ENCODE results near the gene REST. TPM values are rescaled to one million over a fixed set of nuclear protein-coding genes. Genes with fewer than 3 reads are reported as not detected.
A peak's percentile ranks its signal among the peaks of the same experiment; 100 is the strongest.

The REST gene
- total and polyA plus RNA-seq, 2 of the 8 experiments (the other 6 are each of a cell fraction or from before 2014, with no cell fraction given): 10.2 to 66.3 TPM

- H2AFZ ChIP-seq (ENCODE audit: low read length): peak within 1 kb of the TSS; percentile 63; the same call in 1 of the 2 replicates
- no peaks in the 10 kb centered on the region; a peak in 1 of 7 replicates for H3K27me3 ChIP-seq (replicated peaks in 1 of 4; ENCODE audit: control insufficient read depth in 3 of 4, extremely low read depth in 1 of 4, insufficient read depth in 3 of 4, low read length in 3 of 4)
- peak within 1 kb of the TSS; percentile 40 for H3K27ac ChIP-seq (ENCODE audit: low read depth, low read length)
- peaks cover 0 to 4% (median 0%) of the 10 kb centered on the region in 4 experiments; a peak in 3 of 7 replicates for H3K4me1 ChIP-seq (replicated peaks in 1 of 4; ENCODE audit: control insufficient read depth in 3 of 4, insufficient read depth in 4 of 4, low read length in 3 of 4)
- POLR2A ChIA-PET (ENCODE audit: partially characterized antibody): interaction anchor here (0.6 to 4.6 kb wide), 22 partner anchors 11 to 541 kb away, joined by 3 to 55 read pairs (median 6); partner anchors contain the start of genes PAICS, PPAT and REST
- peak within 1 kb of the TSS; percentile 71 to 87 (median 82) for H3K9ac ChIP-seq (replicated peaks in 1 of 4; ENCODE audit: extremely low read depth in 1 of 4, low read depth in 3 of 4, low read length in 3 of 4)
- H3K4me3 ChIP-seq (ENCODE audit: extremely low read depth in 1 of 4, insufficient read depth in 2 of 4, low read depth in 3 of 4, low read length in 4 of 4): peak within 1 kb of the TSS; percentile 85 to 92 (median 90)
- peaks cover 18% of the 10 kb centered on the region for H3K23me2 ChIP-seq (ENCODE audit: low read depth, low read length)
- 2% methylated on average over 45 of the region's 51 CpGs; no CpG with 5 or more reads in 1 of the 2 experiments for WGBS, 2 experiments (ENCODE audit: extremely low coverage in 1 of 2, insufficient coverage in 1 of 2, insufficient read length in 1 of 2, insufficient replicate concordance in 2 of 2, low coverage in 1 of 2, low lambda C conversion rate in 2 of 2, missing lambda C conversion rate in 1 of 2)
- H3K79me2 ChIP-seq (ENCODE audit: control insufficient read depth in 1 of 2, insufficient read depth in 2 of 2, low read length in 2 of 2): peaks cover 39 to 65% of the 10 kb centered on the region in 2 experiments
- H3K4ac ChIP-seq (replicated peaks; ENCODE audit: insufficient read length, low read depth, low read length): peak within 1 kb of the TSS; percentile 21
- peak within 1 kb of the TSS; percentile 81 for H2BK5ac ChIP-seq (ENCODE audit: low read depth, low read length)
- FAIRE-seq (peak; percentile 86), DNase-seq (ENCODE audit: low read depth in 1 of 2, low spot score in 2 of 2) (peak; percentile 96 to 98)
- no peak within 1 kb of the TSS for H2BK12ac ChIP-seq (ENCODE audit: low read depth, low read length)
- peaks cover 7 to 9% of the 10 kb centered on the region in 2 experiments for H4K20me1 ChIP-seq (replicated peaks in 1 of 2; ENCODE audit: control insufficient read depth in 1 of 2, insufficient read depth in 2 of 2, low read length in 2 of 2)
- no peaks in the 10 kb centered on the region for H3K9me3 ChIP-seq (ENCODE audit: insufficient read depth in 2 of 2, low read depth in 1 of 2, low read length in 1 of 2)
- H4K8ac ChIP-seq (ENCODE audit: extremely low read depth, insufficient read depth, low read length): peak within 1 kb of the TSS; percentile 85
- H3K23ac ChIP-seq (ENCODE audit: insufficient read length): no peak within 1 kb of the TSS
- CTCF ChIA-PET (ENCODE audit: partially characterized antibody): interaction anchor here (0.8 to 1.3 kb wide), 5 partner anchors 15 to 174 kb away, joined by 3 to 7 read pairs (median 4); no protein-coding TSS in a partner anchor
- H2BK120ac ChIP-seq (replicated peaks; ENCODE audit: low read depth, low read length): no peak within 1 kb of the TSS
- H3K14ac ChIP-seq (ENCODE audit: insufficient read length): no peak within 1 kb of the TSS
- H3K4me2 ChIP-seq (ENCODE audit: insufficient read depth in 1 of 2, low read depth in 2 of 2, low read length in 2 of 2): peak within 1 kb of the TSS; percentile 94 to 96
- no peak within 1 kb of the TSS for H2BK20ac ChIP-seq (ENCODE audit: low read length)
- peak within 1 kb of the TSS; percentile 85 for H3K18ac ChIP-seq (ENCODE audit: extremely low read depth, low read length)
- H2BK15ac ChIP-seq (ENCODE audit: low read length): no peak within 1 kb of the TSS
- peaks cover 4 to 16% (median 11%) of the 10 kb centered on the region in 4 experiments; a peak in 6 of 8 replicates for H3K36me3 ChIP-seq (ENCODE audit: control insufficient read depth in 2 of 4, insufficient read depth in 4 of 4, low read length in 3 of 4)
- H4K91ac ChIP-seq (replicated peaks; ENCODE audit: insufficient read length, low read length): no peak within 1 kb of the TSS
- H3K79me1 ChIP-seq (ENCODE audit: low read depth, low read length): peaks cover 7% of the 10 kb centered on the region
- peak within 1 kb of the TSS; percentile 42 for H3K56ac ChIP-seq (replicated peaks; ENCODE audit: insufficient read length, low read depth, low read length)
- H4K5ac ChIP-seq (ENCODE audit: insufficient read length, low read depth, low read length): peak within 1 kb of the TSS; percentile 80
- H2AK5ac ChIP-seq (ENCODE audit: low read depth, low read length): no peak within 1 kb of the TSS
- peak; percentile 63; the same call in 1 of the 2 replicates for TF ChIP-seq BACH1 (IDR thresholded peaks at IDR 0.05; ENCODE audit: low read length)
- TF ChIP-seq SAP30 (IDR thresholded peaks at IDR 0.05; ENCODE audit: insufficient read depth, insufficient replicate concordance, low read length): peak; percentile 83
- TF ChIP-seq POLR2A (IDR thresholded peaks at IDR 0.05; ENCODE audit: control extremely low read depth in 1 of 2, low read depth in 2 of 2, low read length in 2 of 2): peak in 1 of 2 experiments; percentile 87; a peak in 2 of 3 replicates
- TF ChIP-seq TBP (IDR thresholded peaks at IDR 0.05; ENCODE audit: low read depth, low read length): peak; percentile 88
- no peak for TF ChIP-seq CHD1 (IDR thresholded peaks at IDR 0.05; ENCODE audit: low read depth, low read length)
- TF ChIP-seq TAF1 (IDR thresholded peaks at IDR 0.05; ENCODE audit: low read depth, low read length): peak; percentile 86
- no peak for TF ChIP-seq E2F6 (IDR thresholded peaks at IDR 0.05)
- TF ChIP-seq ATF2 (IDR thresholded peaks at IDR 0.05; ENCODE audit: low read length): no peak
- TF ChIP-seq PHF8 (conservative IDR thresholded peaks at IDR 0.05; ENCODE audit: low read depth, low read length): peak; percentile 46; the same call in 1 of the 2 replicates
- TF ChIP-seq ASH2L (IDR thresholded peaks at IDR 0.05; ENCODE audit: low read length): peak; percentile 8
Measured at GRCh38 chr4:56977321-56978012, 69.8 kb downstream of the REST start, which contains the start of gene NOA1. NOA1 (minus strand) TSS chr4:56977606; CDS start chr4:56977585, 21 bp downstream.

Measured in H1 (cell line).